ENCODE results near the gene MLLT6.
A peak's percentile ranks its signal among the peaks of the same experiment; 100 is the strongest.

MLLT6 gene

DNA sequence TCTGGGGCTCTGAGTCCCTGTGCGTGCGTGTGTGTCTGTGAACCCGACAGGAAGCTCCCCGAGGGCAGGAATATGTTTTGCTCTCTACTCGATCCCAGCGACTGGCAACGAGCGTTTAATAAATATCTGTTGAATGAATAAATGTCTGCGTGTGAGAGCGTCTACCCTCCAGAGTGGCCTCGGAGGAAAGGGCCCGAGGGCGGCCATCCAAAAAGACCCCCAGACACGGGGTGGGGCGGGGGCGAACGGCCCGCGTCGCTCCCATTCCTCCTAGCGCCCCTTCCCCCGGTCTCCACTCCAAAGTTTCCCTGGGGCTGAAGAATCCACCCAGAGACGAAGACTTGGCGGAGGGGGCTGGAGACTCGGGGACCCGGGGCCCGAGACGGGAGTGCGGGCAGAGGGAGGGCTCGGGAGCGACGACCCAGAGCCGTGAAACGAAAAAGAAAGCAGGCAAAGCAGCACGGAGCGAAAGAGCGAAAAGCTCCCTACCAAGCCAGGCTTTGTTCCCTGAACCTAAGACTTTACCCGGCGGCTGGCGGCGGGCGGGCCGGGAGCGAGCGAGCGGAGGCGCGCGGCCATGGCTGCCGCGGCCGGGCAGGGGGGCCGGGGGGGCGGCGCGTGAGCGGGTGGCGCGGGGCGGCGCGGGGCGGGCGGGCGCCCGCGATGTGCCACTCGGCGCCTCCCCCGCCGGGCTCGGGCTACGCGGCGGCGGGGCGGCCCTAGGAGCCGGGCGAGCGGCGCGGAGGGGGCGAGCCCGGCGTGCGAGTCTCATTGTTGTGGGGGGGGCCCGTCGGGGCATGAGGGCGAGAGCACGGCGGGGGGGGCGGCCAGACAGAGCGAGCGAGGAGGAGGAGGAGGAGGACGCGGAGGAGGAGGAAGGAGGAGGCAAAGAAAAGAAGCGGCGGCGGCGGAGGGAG is at the start of gene MLLT6:
TSS of gene MLLT6 (plus strand) at position 668 of the 917 bp plus-strand sequence. CDS start 360 bp downstream, outside the sequence.
- DNase-seq: peak; percentile 76

DNA sequence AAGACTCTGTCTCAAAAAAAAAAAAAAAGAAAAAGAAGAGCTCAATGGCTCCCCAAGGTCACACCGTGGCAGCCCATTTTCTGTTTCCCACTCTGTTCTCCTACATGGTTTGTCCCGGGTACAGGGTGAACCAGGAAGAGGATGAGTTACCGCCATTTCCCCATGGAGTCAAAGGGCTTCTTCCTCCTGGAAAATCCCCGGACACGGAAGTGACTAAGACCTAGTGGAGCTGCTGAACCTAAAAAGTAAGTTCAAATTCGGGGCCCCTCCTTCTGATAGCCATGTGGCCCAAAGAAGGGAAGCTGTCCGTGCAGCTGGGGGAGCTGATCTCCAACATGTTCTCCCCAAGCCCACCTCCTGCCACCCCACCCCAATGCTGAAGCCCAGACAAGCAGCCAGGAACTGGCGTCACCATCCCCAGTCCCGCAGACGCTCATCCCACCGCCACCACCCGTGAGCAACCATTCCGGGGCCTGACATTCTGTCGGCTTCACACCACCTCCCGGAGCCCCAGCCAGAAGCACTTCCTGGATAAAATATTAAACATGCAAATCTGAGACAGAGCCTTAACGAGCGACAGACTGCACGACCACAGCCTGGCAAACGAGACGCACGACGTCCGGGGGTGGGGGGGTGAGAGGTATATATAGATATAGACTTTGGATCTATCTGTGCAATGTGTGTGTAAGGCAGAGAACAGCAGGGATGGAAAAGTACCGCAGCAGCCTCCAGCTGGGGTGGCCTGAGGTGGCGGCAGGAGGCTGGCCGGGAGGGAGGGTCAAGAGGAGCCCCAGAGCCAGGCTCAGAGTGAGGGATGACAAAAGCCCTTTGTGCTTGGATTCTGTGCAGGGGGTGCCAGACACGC is 47.9 kb upstream of the MLLT6 start:
- DNase-seq: no peak

DNA sequence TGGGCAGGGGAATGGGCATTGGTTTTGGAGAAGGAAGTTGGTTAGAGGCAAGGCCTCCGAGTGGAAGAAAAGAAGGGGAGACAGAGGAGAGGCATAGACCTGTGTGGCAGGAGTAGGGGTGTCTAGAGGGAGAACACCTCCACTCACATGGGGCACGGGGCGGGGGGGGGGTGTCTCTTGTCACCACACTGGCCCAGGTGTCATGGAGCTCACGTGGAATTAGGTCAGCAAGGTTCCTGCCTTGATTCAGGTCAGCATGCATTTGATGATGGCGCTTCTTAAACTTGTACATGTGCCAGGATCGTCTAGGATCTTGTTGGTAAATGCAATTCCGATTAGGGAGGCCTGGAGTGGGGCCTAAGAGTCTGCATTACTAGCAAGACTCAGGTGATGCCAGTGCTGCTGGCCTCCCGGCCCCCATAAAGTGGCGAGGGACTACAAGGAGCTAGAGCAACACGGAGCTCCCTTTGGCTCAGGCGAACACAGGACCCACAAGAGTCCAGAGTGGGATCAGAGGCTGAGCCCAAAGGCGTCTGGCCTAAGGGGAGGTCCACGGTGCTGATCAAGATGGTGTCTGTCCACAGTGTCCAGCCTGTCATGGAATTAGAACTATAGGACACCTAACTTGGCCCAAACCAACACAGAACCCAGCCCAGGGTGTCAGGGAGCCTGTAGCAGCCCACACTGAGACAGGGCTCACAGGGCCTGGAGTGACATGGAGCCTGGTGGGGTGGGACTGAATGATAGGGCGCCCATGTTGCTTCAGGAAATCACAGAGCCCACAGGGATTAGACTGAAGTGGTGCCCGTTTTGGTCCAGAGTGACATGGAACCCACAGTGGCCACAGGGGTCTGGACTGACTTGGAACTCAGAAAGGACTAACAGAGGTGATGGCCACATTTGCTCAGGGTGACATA is 47.0 kb upstream of the MLLT6 start:
- no peak for DNase-seq

DNA sequence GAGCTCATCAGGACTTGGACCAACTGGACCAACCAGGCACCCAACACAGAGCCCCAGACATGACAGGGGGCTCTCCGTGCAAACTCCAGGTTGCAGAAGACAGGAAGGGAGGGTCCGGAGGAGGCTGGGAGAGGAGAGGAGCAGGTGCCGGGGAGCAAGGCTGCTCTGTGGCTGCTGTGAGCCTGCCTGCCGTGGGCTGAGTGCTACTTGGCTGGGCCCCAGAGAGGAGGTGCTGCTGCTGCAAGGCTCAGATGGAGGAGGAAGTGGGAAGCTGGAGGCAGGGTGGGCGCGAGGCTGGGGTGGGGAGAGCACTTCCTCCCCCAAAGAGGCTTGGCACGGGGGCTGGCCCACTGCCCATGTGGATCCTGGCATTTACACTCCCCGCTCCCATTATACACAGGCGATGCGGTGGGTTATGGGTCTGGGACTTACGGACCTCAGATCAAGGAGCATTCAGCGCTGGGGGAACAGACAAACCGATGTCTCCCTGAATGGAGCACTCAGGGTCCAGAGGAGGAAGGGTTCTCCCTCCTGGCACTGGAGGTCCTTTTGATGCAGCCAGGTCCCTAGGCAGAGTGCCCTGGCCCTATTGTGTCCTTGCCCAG is 46.2 kb upstream of the MLLT6 start:
- DNase-seq: peak; percentile 33

DNA sequence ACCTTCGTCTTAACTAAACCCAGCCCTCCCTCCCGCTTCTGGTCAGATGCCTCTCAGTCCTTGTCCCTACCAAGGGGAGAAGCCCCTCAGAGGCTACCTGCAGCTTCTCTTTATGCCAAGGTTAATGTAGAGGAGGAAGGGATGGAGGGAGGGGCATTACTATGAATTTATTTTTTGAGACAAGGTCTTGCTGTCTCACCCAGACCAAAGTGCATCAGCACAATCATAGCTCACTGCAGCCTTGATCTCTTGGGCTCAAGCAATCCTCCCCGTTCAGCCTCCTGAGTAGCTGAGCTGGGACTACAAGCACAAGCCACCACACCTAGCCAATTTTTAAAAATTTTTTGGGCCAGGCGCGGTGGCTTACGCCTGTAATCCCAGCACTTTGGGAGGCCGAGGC is 45.7 kb upstream of the MLLT6 start:
- DNase-seq: no peak

DNA sequence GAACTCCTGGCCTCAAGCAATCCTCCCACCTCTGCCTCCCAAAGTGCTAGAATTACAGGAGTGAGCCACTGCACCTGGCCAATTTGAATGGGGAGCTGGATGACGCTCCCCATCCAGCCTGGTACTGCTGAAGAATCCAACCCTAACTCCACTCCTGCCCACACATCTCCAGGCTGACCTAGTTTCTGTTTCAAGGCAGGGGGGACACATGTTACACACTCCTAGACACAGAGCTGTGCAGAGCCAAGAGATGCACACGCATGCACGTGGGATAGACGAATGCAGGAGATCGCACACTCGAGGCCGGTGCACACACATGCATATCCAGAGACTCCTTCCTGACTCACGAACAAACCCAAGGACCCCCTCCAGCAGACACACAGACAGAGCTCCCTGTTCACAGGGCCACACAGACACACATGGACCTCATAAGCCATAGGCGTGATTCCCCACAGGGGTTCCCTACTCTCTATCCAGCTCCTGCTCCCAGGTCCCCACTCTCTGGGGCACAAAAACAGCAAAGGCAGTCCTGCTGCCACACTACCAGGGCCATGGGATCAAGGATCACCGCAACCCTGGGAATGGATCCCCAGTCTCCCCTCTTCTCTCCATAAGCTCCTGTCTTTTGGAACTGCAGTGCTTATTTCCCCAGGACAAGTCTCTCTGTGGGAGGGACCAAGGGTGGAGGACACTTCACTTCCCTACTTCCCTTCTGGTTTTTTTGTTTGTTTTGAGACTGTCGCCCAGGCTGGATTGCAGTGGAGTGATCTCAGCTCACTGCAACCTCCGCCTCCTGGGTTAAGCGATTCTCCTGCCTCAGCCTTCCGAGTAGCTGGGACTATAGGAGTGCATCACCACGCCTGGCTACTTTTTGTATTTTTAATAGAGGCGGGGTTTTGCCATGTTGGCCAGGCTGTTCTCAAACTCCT is 44.7 kb upstream of the MLLT6 start:
- DNase-seq: peak; percentile 24

DNA sequence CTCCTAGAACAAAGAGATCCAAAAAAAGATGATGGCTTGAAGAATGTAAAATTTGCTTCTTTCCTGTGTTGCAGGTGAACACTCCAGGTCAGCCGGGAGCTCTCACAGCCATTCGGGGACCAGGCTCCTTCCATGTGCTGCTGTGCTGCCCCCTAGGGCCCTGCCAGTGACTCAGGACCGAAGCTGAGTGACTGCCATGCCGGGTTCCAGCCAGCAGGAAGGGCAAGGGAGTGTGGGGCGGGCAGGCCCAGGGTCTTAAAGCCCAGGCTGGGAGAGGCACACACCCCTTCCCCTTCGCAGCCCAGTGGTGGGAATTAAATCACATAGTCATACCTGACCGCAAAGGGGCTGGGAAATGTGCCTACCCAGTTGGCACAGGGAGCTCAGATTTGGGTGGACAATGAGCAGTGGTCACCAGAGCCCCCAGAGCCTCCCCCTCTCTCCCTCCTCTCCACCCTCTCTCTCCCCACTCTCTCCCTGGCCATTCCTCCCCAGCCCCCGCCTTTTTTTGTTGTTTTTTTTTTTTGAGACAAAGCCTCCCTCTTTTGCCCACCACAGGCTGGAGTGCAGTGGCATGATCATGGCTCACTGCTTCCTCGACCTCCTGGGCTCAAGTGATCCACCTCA is 41.8 kb upstream of the MLLT6 start:
- peak; percentile 72 for DNase-seq

DNA sequence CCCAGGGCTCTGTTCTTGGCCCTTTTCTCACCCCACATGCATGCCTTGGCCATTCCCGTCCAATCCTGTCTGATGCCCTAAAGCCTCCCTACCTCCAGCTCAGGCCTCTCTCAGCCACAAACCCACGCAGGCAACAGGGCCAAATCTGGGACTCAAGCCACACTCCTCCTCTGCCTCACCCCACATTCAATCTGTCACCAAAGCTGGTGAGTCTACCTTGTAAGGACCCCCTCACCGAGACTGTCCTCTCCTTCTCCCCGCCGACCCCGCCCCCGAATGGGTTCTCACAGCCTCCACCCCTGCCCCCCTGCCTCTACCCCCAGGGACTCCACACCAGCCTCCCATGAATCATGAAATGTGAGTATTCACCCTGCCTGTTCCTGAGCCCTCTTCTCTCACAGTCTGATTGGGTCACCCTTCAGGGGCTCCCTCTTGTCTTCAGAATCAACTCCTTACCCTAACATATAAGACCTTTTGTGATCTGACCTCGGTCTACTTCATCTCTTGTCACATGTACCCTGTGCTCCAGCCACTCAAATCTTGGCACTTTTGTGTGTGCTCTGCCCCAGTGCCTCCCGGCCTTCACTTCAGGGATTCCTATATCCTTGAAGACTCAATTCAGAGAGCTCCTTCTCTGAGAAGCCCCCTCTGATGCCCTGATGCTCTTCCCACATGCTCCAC is 41.0 kb upstream of the MLLT6 start:
- DNase-seq: no peak

DNA sequence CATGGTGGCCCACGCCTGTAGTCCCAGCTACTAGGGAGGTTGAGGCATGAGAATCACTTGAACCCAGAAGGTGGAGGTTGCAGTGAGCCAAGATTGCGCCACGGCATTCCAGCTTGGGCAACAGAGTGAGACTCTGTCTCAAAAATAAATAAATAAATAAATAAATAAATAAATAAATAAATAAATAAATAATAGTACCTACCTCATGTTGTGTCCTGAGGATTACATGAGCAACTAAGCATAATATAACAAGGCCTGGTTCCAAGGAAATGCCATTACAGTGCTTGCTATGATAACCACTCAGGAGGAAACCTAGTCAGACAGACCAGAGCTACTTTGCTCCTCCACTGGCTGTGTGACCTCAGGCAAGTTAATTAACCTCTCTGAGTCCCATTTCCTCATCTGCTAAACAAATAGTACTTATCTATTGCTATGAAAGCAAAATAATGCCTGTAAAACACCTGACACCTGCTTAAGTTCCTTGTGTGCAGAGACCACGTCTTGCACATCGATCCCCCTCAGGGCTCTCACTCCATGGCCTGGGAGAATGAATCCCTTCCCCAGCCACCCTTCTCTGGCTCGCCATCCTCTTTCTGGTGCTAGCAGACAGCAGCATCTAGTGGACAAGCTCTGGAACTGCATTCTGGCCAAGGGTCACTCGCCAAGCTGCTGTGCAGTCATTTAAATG is 37.8 kb upstream of the MLLT6 start:
- peak; percentile 61 for DNase-seq

DNA sequence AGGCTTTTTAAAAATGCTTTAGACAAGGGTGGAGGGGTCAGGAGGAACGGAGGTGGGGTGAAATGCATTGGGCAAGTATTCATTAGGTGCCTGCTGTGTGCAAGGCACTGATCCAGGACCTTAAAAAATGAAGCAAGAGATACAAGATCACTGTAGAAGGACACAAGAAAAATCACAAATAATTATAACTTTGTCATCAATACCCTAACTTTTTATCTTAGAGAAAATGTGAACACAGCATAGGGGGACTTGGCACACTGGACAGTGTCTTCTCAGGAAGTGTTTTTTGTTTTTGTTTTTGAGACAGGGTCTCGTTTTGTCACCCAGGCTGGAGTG is 37.3 kb upstream of the MLLT6 start:
- no peak for DNase-seq

DNA sequence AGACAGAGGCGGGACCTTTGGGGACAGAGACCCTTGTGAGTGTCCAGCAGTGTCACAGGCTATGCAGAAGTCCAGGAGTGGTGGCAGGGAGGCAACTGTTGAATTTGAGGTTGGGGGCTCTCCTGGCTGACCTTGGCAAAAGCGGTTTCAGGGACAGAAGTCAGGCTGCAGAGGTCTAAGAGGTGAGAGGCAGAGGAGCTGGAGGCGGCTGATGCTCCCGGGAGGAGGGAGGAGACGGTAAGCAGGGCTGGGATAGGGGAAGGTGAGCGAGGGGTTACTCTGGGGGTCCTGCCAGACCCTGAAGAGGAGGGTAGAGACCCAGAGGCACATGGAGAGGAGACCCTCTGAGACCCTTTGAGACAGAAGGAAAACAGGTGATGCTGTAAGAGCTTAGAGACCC is 35.6 kb upstream of the MLLT6 start:
- no peak for DNase-seq

DNA sequence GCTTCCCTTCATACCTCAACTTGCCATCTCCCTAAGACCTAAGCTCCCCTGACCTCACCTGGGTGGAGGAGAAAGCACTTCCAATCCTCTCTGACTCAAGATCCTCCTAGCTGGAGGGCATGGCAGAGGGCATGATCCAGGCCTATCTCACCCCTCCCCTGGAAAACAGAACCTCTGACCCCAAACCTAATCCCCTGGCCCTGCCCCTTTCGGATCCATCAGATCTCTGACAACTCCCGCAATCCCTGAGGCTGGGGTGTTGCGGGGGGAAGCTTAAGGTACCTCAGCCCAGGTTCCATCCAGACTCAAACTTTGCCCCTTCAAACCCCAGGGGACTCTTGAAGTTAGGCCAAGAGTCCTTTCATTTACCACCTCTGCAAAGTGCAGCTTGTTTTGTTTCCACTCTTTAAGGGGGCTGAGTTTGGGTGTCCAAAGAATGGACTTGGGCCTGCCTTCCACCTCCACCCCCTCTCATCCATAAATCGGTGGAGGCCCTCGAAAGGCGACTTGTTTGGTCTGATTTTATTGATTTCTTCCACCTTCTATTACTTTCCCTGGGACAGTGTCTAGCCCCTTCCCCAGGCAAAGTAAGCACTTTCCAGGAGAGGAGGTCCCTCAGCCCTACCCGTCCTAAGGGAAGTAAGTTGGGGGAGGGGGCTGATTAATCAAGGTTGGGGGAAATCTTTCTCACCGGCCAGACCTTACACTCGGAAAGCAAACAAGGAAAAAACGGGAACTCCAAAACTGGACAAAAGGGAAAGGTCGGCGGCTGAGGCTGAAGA is 32.9 kb upstream of the MLLT6 start:
- no peak for DNase-seq

DNA sequence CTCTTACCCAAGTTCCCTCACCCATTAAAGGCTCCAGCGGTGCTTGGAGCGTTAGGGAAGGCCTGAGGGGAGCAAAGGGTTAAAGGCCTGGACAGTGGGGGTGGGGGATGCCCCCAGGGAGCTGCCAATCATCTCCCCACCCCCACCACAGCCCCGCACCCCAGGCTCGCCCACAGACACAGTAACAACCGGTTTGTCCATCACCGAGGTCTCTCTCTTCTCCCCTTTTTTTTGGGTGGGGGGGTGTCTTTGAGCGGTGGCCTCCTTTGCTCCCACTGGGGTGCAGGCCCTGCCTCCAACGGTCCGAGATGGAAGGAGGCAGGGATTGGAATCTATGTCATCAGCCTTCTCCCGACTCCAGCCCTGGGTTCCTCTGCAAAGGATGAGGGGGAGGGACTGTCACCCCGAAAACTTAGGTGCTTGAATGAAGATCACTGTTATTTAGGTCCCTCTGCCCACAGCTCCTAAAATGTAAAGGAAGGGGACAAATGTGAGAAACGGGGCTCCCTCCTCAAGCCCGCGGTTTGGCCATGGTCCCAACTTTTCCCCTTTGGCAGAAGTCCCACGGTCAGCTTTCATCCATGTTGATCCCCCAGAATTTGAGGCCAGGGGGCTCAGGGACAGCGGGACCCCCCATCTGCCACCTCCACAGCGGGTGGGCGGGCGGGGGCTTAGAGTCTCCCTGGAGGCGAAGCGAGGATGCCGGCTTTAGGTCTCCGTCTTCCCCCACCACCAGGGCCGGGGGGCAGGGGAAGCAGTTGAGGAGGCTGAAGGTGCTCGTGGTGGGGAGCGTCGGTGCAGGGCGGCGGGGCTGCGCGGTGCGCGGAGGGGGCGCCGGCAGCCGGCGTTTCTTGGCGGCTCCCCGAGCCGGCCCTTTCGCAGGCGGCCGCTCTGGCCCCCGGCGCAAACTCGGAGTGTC is 32.0 kb upstream of the MLLT6 start:
- no peak for DNase-seq

DNA sequence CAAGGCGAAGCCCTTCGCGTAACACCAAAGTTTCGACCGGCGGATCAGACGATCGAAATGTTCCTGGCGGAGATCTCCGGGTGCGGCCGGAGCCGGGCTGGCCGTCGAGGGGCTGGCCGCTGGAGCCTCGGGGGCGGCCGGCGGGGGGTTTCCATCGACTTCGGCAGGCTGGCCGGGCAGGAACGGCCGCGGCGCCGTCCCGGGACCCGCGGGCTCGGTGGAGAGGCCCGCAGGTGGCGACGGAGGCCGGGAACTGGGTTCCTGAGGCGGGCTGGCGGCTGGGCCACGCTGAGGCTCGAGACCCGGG is 31.4 kb upstream of the MLLT6 start:
- no peak for DNase-seq

DNA sequence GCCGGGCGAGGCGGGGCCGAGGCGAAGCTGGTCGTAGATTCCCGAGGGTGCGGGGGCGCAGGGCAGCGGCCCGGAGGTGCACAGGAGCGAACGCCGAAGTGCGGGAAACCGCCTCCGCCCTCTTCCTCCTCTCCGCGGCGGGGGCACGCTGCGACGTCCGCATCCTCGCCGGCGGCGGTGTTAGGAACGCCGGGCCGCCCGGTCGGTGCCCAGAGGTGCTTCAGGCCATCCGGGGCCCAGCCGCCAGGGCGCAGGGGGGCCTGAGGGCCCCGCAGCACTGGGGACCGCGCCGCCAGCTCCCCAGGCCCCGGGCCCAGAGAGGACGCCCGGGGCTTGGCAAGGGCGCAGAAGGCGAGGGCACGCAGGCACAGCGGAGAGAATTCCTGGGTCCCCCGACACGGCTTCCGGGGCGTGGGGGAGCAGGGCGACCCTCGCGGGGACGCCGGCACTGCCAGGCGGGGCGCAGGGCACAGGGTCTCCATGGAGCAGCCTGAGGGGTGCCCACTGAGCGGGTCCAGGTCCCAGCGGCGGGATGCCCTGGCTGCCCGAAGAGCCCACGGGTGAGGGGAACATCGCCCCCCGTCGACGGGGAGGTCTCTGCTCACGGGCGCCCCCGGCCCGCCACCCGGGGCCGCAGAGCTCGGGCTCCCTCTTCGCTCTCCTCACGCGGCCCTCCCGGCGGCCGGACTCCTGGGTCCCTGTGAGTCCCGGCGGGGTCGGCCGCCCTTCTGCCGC is 30.9 kb upstream of the MLLT6 start:
- no peak for DNase-seq

DNA sequence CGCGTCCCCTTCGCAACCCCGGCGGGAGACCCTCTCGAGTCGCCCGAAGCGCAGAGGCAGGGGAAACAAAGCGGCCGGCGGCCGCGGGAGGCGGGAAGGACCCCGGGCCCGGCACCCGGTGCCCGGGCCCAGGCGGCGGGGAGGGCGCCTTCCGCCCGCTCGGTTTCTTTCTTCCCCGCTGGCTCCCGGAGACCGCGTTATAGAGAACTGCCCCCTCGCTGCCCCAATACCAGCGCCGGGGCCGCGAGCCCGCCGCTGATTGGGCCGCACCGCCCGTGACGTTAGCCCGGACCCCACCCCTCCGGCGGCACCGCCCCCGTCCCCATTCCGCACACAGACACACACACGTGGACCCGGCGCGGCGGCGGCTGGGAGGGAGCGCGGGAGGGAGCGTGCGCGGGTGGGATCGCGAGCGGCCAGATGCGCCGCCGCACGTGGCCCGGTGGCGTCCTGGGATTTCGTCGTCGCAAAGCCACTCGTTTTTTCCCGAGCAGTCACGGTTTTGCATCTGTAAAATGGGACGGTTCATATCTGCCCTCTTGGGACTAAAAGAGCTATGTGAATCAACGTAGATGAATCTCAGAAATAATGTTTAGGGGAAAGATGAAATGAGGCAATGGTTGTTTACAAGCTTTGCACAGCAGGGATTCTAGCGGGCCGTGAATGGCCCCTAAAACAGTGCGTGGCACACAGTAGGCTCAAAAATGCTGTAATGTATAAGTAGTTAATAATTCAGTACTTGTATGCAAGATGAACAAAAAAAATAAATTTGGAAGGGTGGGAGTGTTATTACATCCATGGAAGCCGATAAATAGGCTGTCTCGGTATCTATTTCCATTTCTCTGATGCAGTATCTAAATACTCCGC is 30.1 kb upstream of the MLLT6 start, which contains the start of gene EPOP:
TSS of gene EPOP (minus strand) at position 209 of the 867 bp plus-strand sequence. CDS start 462 bp downstream, outside the sequence.
- peak; percentile 69 for DNase-seq
